Keratinocyte (primary cell): ENCODE measurements around the gene BORCS5. TPM values are rescaled to one million over a fixed set of nuclear protein-coding genes. Genes with fewer than 3 reads are reported as not detected.

ENCODE experiments used
- DNase-seq: peaks from one replicate; pipeline ENCODE4 v3.0.0-alpha.2; 2011; ENCODE audit warnings: low read depth, missing footprints, low spot score
- FAIRE-seq: peaks from 2 replicates; lab custom pipeline; 2011; peaks lifted over from hg19 to GRCh38; lab: Jason Lieb, UNC
- H2AFZ ChIP-seq: 2 replicates; pipeline ENCODE4 v1.6.0; 2012; ENCODE audit warnings: low read length, control low read depth, inconsistent platforms; ENCODE audit not compliant: control insufficient read depth
- H3K27ac ChIP-seq: 2 replicates; pipeline ENCODE4 v1.5.1; 2011; ENCODE audit warnings: low read length; ENCODE audit not compliant: control insufficient read depth, insufficient read depth
- H3K27me3 ChIP-seq: 3 replicates; pipeline ENCODE4 v1.6.0; 2011; ENCODE audit warnings: low read length; ENCODE audit not compliant: control insufficient read depth, insufficient read depth; ENCODE audit errors: extremely low read depth
- H3K36me3 ChIP-seq, 2 experiments: 2 replicates in 1 of 2; 3 replicates in 1 of 2; pipeline ENCODE4 v1.5.1; 2011; ENCODE audit warnings: low read length in 2 of 2, mild to moderate bottlenecking in 1 of 2; ENCODE audit not compliant: control insufficient read depth in 2 of 2, insufficient read depth in 2 of 2; ENCODE audit errors: extremely low read depth in 1 of 2
- H3K4me1 ChIP-seq: 3 replicates; pipeline ENCODE4 v1.5.1; 2011; ENCODE audit warnings: low read length; ENCODE audit not compliant: control insufficient read depth, insufficient read depth; ENCODE audit errors: extremely low read depth
- H3K4me2 ChIP-seq: 3 replicates; pipeline ENCODE4 v1.6.0; 2011; ENCODE audit warnings: low read depth, low read length; ENCODE audit not compliant: control insufficient read depth, insufficient read depth; ENCODE audit errors: extremely low read depth
- H3K4me3 ChIP-seq, 3 experiments: fragments of 200-600 bp in 1 of 3; sonication (generic) in 1 of 3; 2 replicates in 2 of 3; 3 replicates in 1 of 3; pipeline ENCODE4 v1.5.1; 2011 to 2016; ENCODE audit warnings: low read length in 3 of 3, mild to moderate bottlenecking in 3 of 3, control low read depth in 2 of 3, inconsistent platforms in 1 of 3, low read depth in 1 of 3, mixed read lengths in 1 of 3, mixed run types in 1 of 3, moderate library complexity in 1 of 3; ENCODE audit not compliant: control insufficient read depth in 2 of 3, insufficient read depth in 2 of 3; ENCODE audit errors: extremely low read depth in 1 of 3
- H3K79me2 ChIP-seq: 2 replicates; pipeline ENCODE4 v1.6.0; 2012; ENCODE audit warnings: low read length; ENCODE audit not compliant: control insufficient read depth, insufficient read depth
- H3K9ac ChIP-seq: 3 replicates; pipeline ENCODE4 v1.6.0; 2011; ENCODE audit warnings: low read length; ENCODE audit not compliant: control insufficient read depth, insufficient read depth; ENCODE audit errors: extremely low read depth
- H3K9me1 ChIP-seq: 3 replicates; pipeline ENCODE4 v1.6.0; 2011; ENCODE audit warnings: low read length; ENCODE audit not compliant: control insufficient read depth, insufficient read depth; ENCODE audit errors: extremely low read depth
- H3K9me3 ChIP-seq: 2 replicates; pipeline ENCODE4 v1.5.1; 2012; ENCODE audit warnings: low read depth, low read length; ENCODE audit not compliant: control insufficient read depth
- H4K20me1 ChIP-seq: 3 replicates; pipeline ENCODE4 v1.6.0; 2011; ENCODE audit warnings: low read length; ENCODE audit not compliant: control insufficient read depth, insufficient read depth; ENCODE audit errors: extremely low read depth
- CTCF ChIP-seq, 3 experiments: IDR thresholded peaks in 1 of 3; conservative IDR thresholded peaks in 1 of 3; optimal IDR thresholded peaks in 1 of 3; 2 replicates in 2 of 3; 3 replicates in 1 of 3; pipeline versions ENCODE3 to v1.5.1; 2011; ENCODE audit warnings: low read length in 3 of 3, mild to moderate bottlenecking in 3 of 3, moderate library complexity in 2 of 3, control low read depth in 1 of 3, inconsistent platforms in 1 of 3; ENCODE audit not compliant: insufficient read depth in 2 of 3; ENCODE audit errors: extremely low read depth in 1 of 3
- EZH2 ChIP-seq: IDR thresholded peaks from one replicate; pipeline ENCODE4 v1.6.1; 2012; ENCODE audit warnings: inconsistent platforms, mild to moderate bottlenecking, low read length, moderate library complexity
- dilution Hi-C: fragments of 300-500 bp; cut with MboI; formaldehyde crosslinking; loops from one replicate; pipeline ENCODE4 v1.7.0; 2020; ENCODE audit warnings: low sequenced_read_pairs; ENCODE audit not compliant: extremely low pct_ligation_motif_present
- polyA plus RNA-seq, 5 experiments: library from polyadenylated mRNA; depleted of rRNA in 3 of 5; stranded (reverse) in 3 of 5; stranded (forward) in 1 of 5; unstranded in 1 of 5; fragments of >200 nt; gene quantifications; 1 replicate in 1 of 5; 2 replicates in 3 of 5; 3 replicates in 1 of 5; pipeline versions ENCODE4 v1.2.1 to v1.2.3, GENCODE V29; 2011 to 2012; ENCODE audit warnings: missing spikeins in 2 of 5, low read depth in 1 of 5, low replicate concordance in 1 of 5

BORCS5 gene
- polyA plus RNA-seq, 1 donor (not counting 4 experiments of a cell fraction or from before 2014, with no cell fraction given) = 5.4 TPM

- dilution Hi-C loops = no loop called here
- Histone ChIP-seq H3K27ac (no peak overlapping the region), H3K79me2 (no peaks in the 10 kb centered on the region)
Observed at GRCh38 chr12:12477532-12477890, 120.6 kb downstream of the BORCS5 start.

GRCh38 chr12:12480074-12480473 is 123.2 kb downstream of the BORCS5 start:
- Histone ChIP-seq H3K36me3 (peaks cover 12 to 20% of the 10 kb centered on the region in 2 experiments), H3K9me1 (no peaks in the 10 kb centered on the region), H3K4me2 (no peak overlapping the region), H3K9me3 (no peaks in the 10 kb centered on the region), H3K9ac (no peak overlapping the region), H2AFZ (no peak overlapping the region), H4K20me1 (no peaks in the 10 kb centered on the region), H3K79me2 (no peaks in the 10 kb centered on the region), H3K27ac (no peak overlapping the region), H3K4me1 (no peaks in the 10 kb centered on the region), H3K4me3 (no peak overlapping the region), H3K27me3 (no peaks in the 10 kb centered on the region)
- dilution Hi-C loops = no loop called here
- TF ChIP-seq CTCF (optimal IDR thresholded peaks at IDR 0.05 in 1 of 3, IDR thresholded peaks at IDR 0.05 in 1 of 3, conservative IDR thresholded peaks at IDR 0.05 in 1 of 3; ENCODE audit: extremely low read depth in 1 of 3, insufficient read depth in 2 of 3, low read length in 3 of 3) (no peak), EZH2 (no peak)
- no peak for FAIRE-seq
- DNase-seq = no peak

More at GRCh38 chr12:12477532-12477890, 120.6 kb downstream of the BORCS5 start:
- no peaks in the 10 kb centered on the region for H3K9me3 ChIP-seq
- no peak for DNase-seq
- no peaks in the 10 kb centered on the region for H3K4me1 ChIP-seq
- TF ChIP-seq CTCF (optimal IDR thresholded peaks at IDR 0.05 in 1 of 3, IDR thresholded peaks at IDR 0.05 in 1 of 3, conservative IDR thresholded peaks at IDR 0.05 in 1 of 3; ENCODE audit: extremely low read depth in 1 of 3, insufficient read depth in 2 of 3, low read length in 3 of 3) = no peak
- TF ChIP-seq EZH2 = no peak
- H4K20me1 ChIP-seq = no peaks in the 10 kb centered on the region
- H3K9ac ChIP-seq = no peak overlapping the region
- H2AFZ ChIP-seq = no peak overlapping the region
- H3K27me3 ChIP-seq = no peaks in the 10 kb centered on the region
- no peaks in the 10 kb centered on the region for H3K9me1 ChIP-seq
- peaks cover 16% of the 10 kb centered on the region in 2 experiments for H3K36me3 ChIP-seq
- no peak overlapping the region for H3K4me2 ChIP-seq
- FAIRE-seq = no peak
- H3K4me3 ChIP-seq = no peak overlapping the region
